Astrocyte of the spinal cord (primary cell): ENCODE results near the gene POMT2.

Source experiments
- DNase-seq: peaks from one replicate; pipeline ENCODE4 v3.0.0; 2011; ENCODE audit warnings: low read depth, low spot score
- H3K4me3 ChIP-seq: 2 replicates; pipeline ENCODE4 v1.5.1; 2011; ENCODE audit warnings: low read depth, mild to moderate bottlenecking, low read length, moderate library complexity
- CTCF ChIP-seq: IDR thresholded peaks from 2 replicates; pipeline ENCODE4 v1.5.1; 2012; ENCODE audit warnings: low read depth, mild to moderate bottlenecking, low read length, inconsistent platforms
- in situ Hi-C: cut with HindIII; loops from 2 replicates; pipeline ENCODE4 v1.10.0; 2017; ENCODE audit warnings: low sequenced_read_pairs

The POMT2 gene

GRCh38 chr14:77250927-77251326 is 69.8 kb downstream of the POMT2 start:
- no peak for DNase-seq
- TF ChIP-seq CTCF = no peak
- H3K4me3 ChIP-seq = no peak overlapping the region
- in situ Hi-C loops = no loop called here

- DNase-seq = no peak
- TF ChIP-seq CTCF = no peak
- no peak overlapping the region for H3K4me3 ChIP-seq
- in situ Hi-C loops = no loop called here
Observed at GRCh38 chr14:77249286-77249685, 71.4 kb downstream of the POMT2 start.

- in situ Hi-C loops = no loop called here
- no peak for TF ChIP-seq CTCF
- DNase-seq = no peak
- H3K4me3 ChIP-seq = no peak overlapping the region
Observed at GRCh38 chr14:77248666-77249065, 72.0 kb downstream of the POMT2 start.

GRCh38 chr14:77246784-77247183 is 73.9 kb downstream of the POMT2 start:
- no peak for DNase-seq
- H3K4me3 ChIP-seq = no peak overlapping the region
- TF ChIP-seq CTCF = no peak
- in situ Hi-C loops = no loop called here

- no peak for DNase-seq
- no peak overlapping the region for H3K4me3 ChIP-seq
- in situ Hi-C loops = no loop called here
- TF ChIP-seq CTCF = no peak
Observed at GRCh38 chr14:77245820-77246219, 74.9 kb downstream of the POMT2 start.

GRCh38 chr14:77243853-77244252 is 76.8 kb downstream of the POMT2 start:
- H3K4me3 ChIP-seq = no peak overlapping the region
- no peak for DNase-seq
- TF ChIP-seq CTCF = no peak
- in situ Hi-C loops = no loop called here

- in situ Hi-C loops = no loop called here
- H3K4me3 ChIP-seq = no peak overlapping the region
- no peak for TF ChIP-seq CTCF
- no peak for DNase-seq
Observed at GRCh38 chr14:77242752-77243151, 77.9 kb downstream of the POMT2 start.
